Neuronal stem cell (in vitro differentiated cells): ENCODE data around the gene RHOBTB3.

ENCODE experiments used
- DNase-seq: peaks from one replicate; pipeline ENCODE4 v3.0.0-alpha.2; 2013; ENCODE audit warnings: low spot score
- H2AFZ ChIP-seq: one replicate; pipeline ENCODE4 v1.6.1; 2013; ENCODE audit warnings: mild to moderate bottlenecking, low read length, inconsistent platforms
- H2AK5ac ChIP-seq: 2 replicates; pipeline ENCODE4 v1.6.1; 2013; ENCODE audit warnings: low read depth, mild to moderate bottlenecking, inconsistent platforms, low read length, moderate library complexity, mixed read lengths
- H2BK120ac ChIP-seq: 2 replicates; pipeline ENCODE4 v1.6.1; 2013; ENCODE audit warnings: low read depth, mild to moderate bottlenecking, inconsistent platforms, low read length, moderate library complexity, mixed read lengths
- H2BK12ac ChIP-seq: one replicate; pipeline ENCODE4 v1.6.1; 2013; ENCODE audit warnings: low read length, inconsistent platforms
- H2BK15ac ChIP-seq: 2 replicates; pipeline ENCODE4 v1.6.1; 2013; ENCODE audit warnings: mild to moderate bottlenecking, low read length, inconsistent platforms, mixed read lengths
- H2BK5ac ChIP-seq: one replicate; pipeline ENCODE4 v1.6.1; 2013; ENCODE audit warnings: inconsistent platforms, mild to moderate bottlenecking, low read length, moderate library complexity
- H3K14ac ChIP-seq: one replicate; pipeline ENCODE4 v1.6.1; 2013; ENCODE audit warnings: low read length, inconsistent platforms
- H3K18ac ChIP-seq: 2 replicates; pipeline ENCODE4 v1.6.1; 2013; ENCODE audit warnings: low read length, inconsistent platforms
- H3K23ac ChIP-seq: 2 replicates; pipeline ENCODE4 v1.6.1; 2013; ENCODE audit warnings: low read depth, mild to moderate bottlenecking, mixed read lengths, low read length, inconsistent platforms; ENCODE audit not compliant: poor library complexity
- H3K27ac ChIP-seq: replicated peaks from 3 replicates; pipeline ENCODE4 v1.5.1; 2013; ENCODE audit warnings: low read length, inconsistent platforms
- H3K27me3 ChIP-seq, 3 experiments: 2 replicates each; pipeline ENCODE4 v1.6.1; 2013; ENCODE audit warnings: low read length in 3 of 3, mild to moderate bottlenecking in 2 of 3, inconsistent platforms in 1 of 3, low read depth in 1 of 3, mixed read lengths in 1 of 3, moderate library complexity in 1 of 3; ENCODE audit not compliant: control insufficient read depth in 3 of 3, insufficient read depth in 3 of 3
- H3K36me3 ChIP-seq, 2 donors: replicated peaks in 1 of 2; 2 replicates each; pipeline ENCODE4 v1.6.1; 2013; ENCODE audit warnings: low read length in 2 of 2; ENCODE audit not compliant: control insufficient read depth in 2 of 2, insufficient read depth in 2 of 2
- H3K4ac ChIP-seq: 2 replicates; pipeline ENCODE4 v1.6.1; 2013; ENCODE audit warnings: inconsistent platforms, mild to moderate bottlenecking, low read length, moderate library complexity
- H3K4me1 ChIP-seq, 2 donors: 1 replicate in 1 of 2; 2 replicates in 1 of 2; pipeline ENCODE4 v1.6.1; 2013; ENCODE audit warnings: low read length in 2 of 2, low read depth in 1 of 2; ENCODE audit not compliant: control insufficient read depth in 2 of 2, insufficient read depth in 1 of 2
- H3K4me2 ChIP-seq: one replicate; pipeline ENCODE4 v1.6.1; 2013; ENCODE audit warnings: mild to moderate bottlenecking, low read length, inconsistent platforms; ENCODE audit not compliant: insufficient read depth, poor library complexity, severe bottlenecking
- H3K4me3 ChIP-seq, 2 donors: 2 replicates each; pipeline ENCODE4 v1.5.1; 2013; ENCODE audit warnings: low read length in 2 of 2, mild to moderate bottlenecking in 2 of 2, inconsistent platforms in 1 of 2, moderate library complexity in 1 of 2
- H3K79me1 ChIP-seq: one replicate; pipeline ENCODE4 v1.6.1; 2013; ENCODE audit warnings: low read depth, mild to moderate bottlenecking, inconsistent platforms, low read length, moderate library complexity
- H3K9ac ChIP-seq: one replicate; pipeline ENCODE4 v1.6.1; 2013; ENCODE audit warnings: mild to moderate bottlenecking, low read depth, low read length, inconsistent platforms; ENCODE audit not compliant: poor library complexity
- H3K9me3 ChIP-seq, 2 donors: replicated peaks in 1 of 2; 2 replicates each; pipeline versions ENCODE3 to v1.6.1; 2013; ENCODE audit warnings: low read length in 2 of 2, mild to moderate bottlenecking in 2 of 2, inconsistent platforms in 1 of 2, low read depth in 1 of 2, mixed read lengths in 1 of 2, moderate library complexity in 1 of 2; ENCODE audit not compliant: control insufficient read depth in 2 of 2, insufficient read depth in 1 of 2
- H4K8ac ChIP-seq: one replicate; pipeline ENCODE4 v1.6.1; 2013; ENCODE audit warnings: low read depth, mild to moderate bottlenecking, inconsistent platforms, low read length, moderate library complexity
- H4K91ac ChIP-seq: one replicate; pipeline ENCODE4 v1.6.1; 2013; ENCODE audit warnings: low read length, low read depth, mild to moderate bottlenecking, inconsistent platforms; ENCODE audit not compliant: poor library complexity
- WGBS, 2 donors: extraction: QIAGEN DNeasy Blood & Tissue Kit; methylation state at CpG; one replicate each; pipeline ENCODE4 v1.1.7; 2013; ENCODE audit warnings: missing lambda C conversion rate in 2 of 2, mixed read lengths in 1 of 2; ENCODE audit not compliant: insufficient read length in 2 of 2, insufficient replicate concordance in 1 of 2; ENCODE audit errors: extremely low coverage in 2 of 2; 5-methylcytosine and 5-hydroxymethylcytosine counted together

Gene RHOBTB3

DNA sequence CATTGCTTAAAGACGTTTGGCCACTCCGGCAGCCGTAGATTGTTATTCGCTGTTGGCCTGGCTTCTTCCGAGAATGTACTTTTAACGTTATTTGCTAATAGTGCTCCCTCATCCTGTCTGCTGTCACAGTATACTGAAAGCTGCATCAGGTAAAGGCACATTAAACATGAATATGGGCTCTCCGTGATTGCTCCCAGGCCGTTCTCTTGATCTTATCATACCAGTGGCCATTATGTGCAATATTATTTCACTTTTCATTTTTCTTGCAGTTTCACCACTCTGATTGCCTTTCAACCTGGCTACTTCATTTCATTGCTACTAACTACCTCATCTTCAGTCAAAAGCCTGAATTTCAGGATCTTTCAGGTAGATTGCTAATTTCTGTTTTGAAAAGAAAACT is 57.4 kb downstream of the RHOBTB3 start:
- H2AFZ ChIP-seq = no peak overlapping the region

GRCh38 chr5:95791751-95792150 is 60.6 kb downstream of the RHOBTB3 start:
- no peak for DNase-seq
- Histone ChIP-seq H3K23ac (no peak overlapping the region), H3K4ac (no peak overlapping the region), H4K8ac (no peak overlapping the region), H3K4me3 (no peak overlapping the region), H3K18ac (no peak overlapping the region), H3K27ac (no peak overlapping the region), H3K9me3 (no peaks in the 10 kb centered on the region), H2BK5ac (no peak overlapping the region), H3K36me3 (peaks cover 0 to 98% of the 10 kb centered on the region in 2 donors), H3K14ac (no peak overlapping the region), H3K79me1 (no peaks in the 10 kb centered on the region), H4K91ac (no peak overlapping the region), H3K9ac (no peak overlapping the region), H2BK12ac (no peak overlapping the region), H2BK15ac (no peak overlapping the region), H3K4me2 (no peak overlapping the region), H2AK5ac (no peak overlapping the region), H2AFZ (no peak overlapping the region), H3K27me3 (no peaks in the 10 kb centered on the region), H3K4me1 (no peaks in the 10 kb centered on the region), H2BK120ac (no peak overlapping the region)
- no CpG with 5 or more reads among the region's 6 CpGs for WGBS, 2 donors

More for the DNA sequence above, 57.4 kb downstream of the RHOBTB3 start:
- no peak for DNase-seq
- Histone ChIP-seq H3K4me1 (no peaks in the 10 kb centered on the region), H3K4ac (no peak overlapping the region), H4K91ac (no peak overlapping the region), H2AK5ac (no peak overlapping the region), H4K8ac (no peak overlapping the region), H3K18ac (no peak overlapping the region), H2BK5ac (no peak overlapping the region), H2BK15ac (no peak overlapping the region), H3K9ac (no peak overlapping the region), H2BK120ac (no peak overlapping the region), H3K9me3 (no peaks in the 10 kb centered on the region), H3K4me2 (no peak overlapping the region), H2BK12ac (no peak overlapping the region), H3K27ac (no peak overlapping the region), H3K14ac (no peak overlapping the region), H3K4me3 (no peak overlapping the region), H3K79me1 (no peaks in the 10 kb centered on the region), H3K36me3 (peaks cover 0 to 98% of the 10 kb centered on the region in 2 donors), H3K27me3 (no peaks in the 10 kb centered on the region), H3K23ac (no peak overlapping the region)
- no CpG with 5 or more reads among the region's 8 CpGs for WGBS, 2 donors

DNA sequence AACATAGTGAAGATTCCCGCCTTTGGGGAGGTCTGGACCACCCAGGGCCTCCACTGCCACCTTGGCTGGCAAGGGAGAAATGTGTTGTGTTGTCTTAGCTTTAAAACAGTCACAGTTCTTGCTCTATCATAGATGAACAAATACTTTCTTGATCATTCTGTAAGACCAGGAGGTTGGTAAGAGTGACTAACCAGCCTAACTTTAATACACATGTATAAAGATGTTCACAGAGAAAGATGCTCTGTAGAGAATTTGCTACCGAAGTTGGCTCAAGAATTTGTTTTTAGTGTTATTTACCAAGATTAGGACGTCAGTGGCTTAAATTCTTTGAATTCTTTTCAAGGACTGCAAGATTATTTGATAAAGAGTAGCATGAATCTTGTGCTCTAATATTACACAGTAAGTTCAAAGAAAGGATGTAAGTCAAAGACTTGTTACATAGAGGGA is 63.0 kb downstream of the RHOBTB3 start:
- Histone ChIP-seq H3K4me2 (no peak overlapping the region), H4K91ac (no peak overlapping the region), H2BK12ac (no peak overlapping the region), H3K27me3 (no peaks in the 10 kb centered on the region), H3K4me3 (no peak overlapping the region), H3K4me1 (no peaks in the 10 kb centered on the region), H3K23ac (no peak overlapping the region), H2AFZ (no peak overlapping the region), H3K9me3 (no peaks in the 10 kb centered on the region), H3K79me1 (no peaks in the 10 kb centered on the region), H2BK15ac (no peak overlapping the region), H2AK5ac (no peak overlapping the region), H4K8ac (no peak overlapping the region), H3K14ac (no peak overlapping the region), H3K18ac (peak overlapping the region; percentile 41), H3K36me3 (peaks cover 0 to 87% of the 10 kb centered on the region in 2 donors), H3K9ac (no peak overlapping the region), H3K4ac (no peak overlapping the region), H2BK5ac (no peak overlapping the region), H3K27ac (no peak overlapping the region), H2BK120ac (no peak overlapping the region)
- no CpG with 5 or more reads among the region's 3 CpGs for WGBS, 2 donors
- no peak for DNase-seq

DNA sequence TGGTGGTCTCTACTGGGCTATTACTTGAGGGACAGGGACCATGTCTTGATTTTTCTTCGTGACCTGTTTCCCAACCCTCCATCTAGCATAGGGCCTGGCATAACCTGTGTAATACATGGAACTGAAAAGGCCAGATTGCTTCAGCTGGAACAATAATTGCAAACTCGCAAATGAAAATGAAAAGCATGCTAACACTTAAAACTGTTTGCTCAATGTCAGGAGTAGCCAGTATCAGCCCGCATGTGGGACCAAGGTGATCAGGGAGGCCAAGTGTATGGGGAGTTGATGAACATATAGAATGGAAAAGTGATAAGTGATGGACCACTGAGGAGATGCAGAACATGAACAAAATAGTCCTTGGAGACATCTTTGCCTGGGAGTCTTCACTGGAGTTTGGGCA is 66.2 kb downstream of the RHOBTB3 start:
- Histone ChIP-seq H3K4me3 (no peak overlapping the region), H3K9me3 (no peaks in the 10 kb centered on the region), H2BK120ac (no peak overlapping the region), H3K18ac (no peak overlapping the region), H4K91ac (no peak overlapping the region), H3K14ac (no peak overlapping the region), H3K9ac (no peak overlapping the region), H3K4me1 (no peaks in the 10 kb centered on the region), H3K4me2 (no peak overlapping the region), H2BK5ac (no peak overlapping the region), H2AFZ (no peak overlapping the region), H3K79me1 (no peaks in the 10 kb centered on the region), H4K8ac (no peak overlapping the region), H3K4ac (no peak overlapping the region), H3K27ac (no peak overlapping the region), H3K23ac (no peak overlapping the region), H2BK12ac (no peak overlapping the region), H3K36me3 (peaks cover 0 to 55% of the 10 kb centered on the region in 2 donors), H3K27me3 (no peaks in the 10 kb centered on the region), H2BK15ac (no peak overlapping the region), H2AK5ac (no peak overlapping the region)
- no peak for DNase-seq
- WGBS, 2 donors = no CpG with 5 or more reads among the region's 3 CpGs
